Measurements from ENCODE around the gene CD1D. TPM values are rescaled to one million over a fixed set of nuclear protein-coding genes. Genes with fewer than 3 reads are reported as not detected.
"Not testable (repeated sequence)": the region's sequence is repeated elsewhere in the genome, so short reads cannot be mapped to it uniquely, and the experiment has no call there.

CD1D gene
- total RNA-seq, 6 experiments from 2014 or later = 5.4 to 8.9 (median 7.1) TPM

DNA sequence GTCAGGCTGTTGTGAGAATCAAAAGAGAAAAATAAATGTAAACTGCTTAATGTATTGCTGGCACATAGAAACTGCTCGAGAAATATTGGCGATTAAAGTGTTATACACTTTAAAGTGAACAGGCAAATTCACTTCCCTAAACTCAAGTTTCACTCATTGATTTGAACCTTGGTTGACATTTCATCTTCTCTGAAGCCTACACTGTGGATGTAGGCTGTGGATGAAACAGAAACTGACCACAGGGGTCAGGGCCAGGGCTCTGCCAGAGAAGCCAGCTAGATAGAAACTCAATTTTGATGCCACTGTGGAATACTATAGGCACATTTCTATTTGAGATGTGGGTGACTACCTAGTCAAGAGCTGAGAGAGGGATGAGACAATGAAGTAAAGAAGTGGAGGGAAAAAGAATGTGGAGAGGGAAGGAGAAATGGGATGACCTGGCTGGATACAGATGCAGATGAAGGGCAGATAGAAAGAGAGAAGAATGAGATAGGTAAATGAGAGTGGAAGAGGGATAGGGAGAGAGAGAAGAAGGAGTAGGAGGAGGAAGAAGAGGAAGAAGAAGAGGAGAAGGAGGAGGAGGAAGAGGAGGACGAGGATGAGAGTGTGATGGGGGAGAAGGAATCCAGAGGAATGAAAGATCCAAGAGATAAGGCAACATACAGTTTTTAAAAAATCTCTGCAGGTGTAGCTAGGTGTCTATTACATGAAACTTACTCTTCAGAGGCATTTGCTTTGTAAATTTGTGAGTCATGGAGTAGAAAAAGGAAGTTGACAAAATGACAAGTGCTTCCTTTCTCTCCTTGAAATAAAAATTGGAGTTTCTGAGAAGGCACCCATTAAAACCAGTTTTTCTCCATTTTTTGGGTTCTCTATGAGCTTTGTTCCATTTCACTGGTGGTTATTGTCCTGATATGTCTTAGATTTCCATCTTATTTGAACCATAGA is 17.4 kb upstream of the CD1D start:
- intact Hi-C loops (cut with DNase I) = no loop called here
- ATAC-seq (peak in 2 of 4 donors; percentile 35 to 61), DNase-seq (no peak)
- Histone ChIP-seq H3K9me3 (no peaks in the 10 kb centered on the region), H3K36me3 (no peaks in the 10 kb centered on the region), H3K27me3 (no peaks in the 10 kb centered on the region), H3K27ac (no peak overlapping the region), H3K4me3 (no peak overlapping the region), H3K4me1 (no peaks in the 10 kb centered on the region)
- 46% methylated on average over 3 of the region's 3 CpGs for WGBS (ENCODE audit: insufficient coverage, low coverage, low lambda C conversion rate, missing lambda C conversion rate)
- no peak for TF ChIP-seq POLR2A (IDR thresholded peaks at IDR 0.05)
- TF ChIP-seq, protein P1, sequence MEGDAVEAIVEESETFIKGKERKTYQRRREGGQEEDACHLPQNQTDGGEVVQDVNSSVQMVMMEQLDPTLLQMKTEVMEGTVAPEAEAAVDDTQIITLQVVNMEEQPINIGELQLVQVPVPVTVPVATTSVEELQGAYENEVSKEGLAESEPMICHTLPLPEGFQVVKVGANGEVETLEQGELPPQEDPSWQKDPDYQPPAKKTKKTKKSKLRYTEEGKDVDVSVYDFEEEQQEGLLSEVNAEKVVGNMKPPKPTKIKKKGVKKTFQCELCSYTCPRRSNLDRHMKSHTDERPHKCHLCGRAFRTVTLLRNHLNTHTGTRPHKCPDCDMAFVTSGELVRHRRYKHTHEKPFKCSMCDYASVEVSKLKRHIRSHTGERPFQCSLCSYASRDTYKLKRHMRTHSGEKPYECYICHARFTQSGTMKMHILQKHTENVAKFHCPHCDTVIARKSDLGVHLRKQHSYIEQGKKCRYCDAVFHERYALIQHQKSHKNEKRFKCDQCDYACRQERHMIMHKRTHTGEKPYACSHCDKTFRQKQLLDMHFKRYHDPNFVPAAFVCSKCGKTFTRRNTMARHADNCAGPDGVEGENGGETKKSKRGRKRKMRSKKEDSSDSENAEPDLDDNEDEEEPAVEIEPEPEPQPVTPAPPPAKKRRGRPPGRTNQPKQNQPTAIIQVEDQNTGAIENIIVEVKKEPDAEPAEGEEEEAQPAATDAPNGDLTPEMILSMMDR (IDR thresholded peaks at IDR 0.05) = no peak

DNA sequence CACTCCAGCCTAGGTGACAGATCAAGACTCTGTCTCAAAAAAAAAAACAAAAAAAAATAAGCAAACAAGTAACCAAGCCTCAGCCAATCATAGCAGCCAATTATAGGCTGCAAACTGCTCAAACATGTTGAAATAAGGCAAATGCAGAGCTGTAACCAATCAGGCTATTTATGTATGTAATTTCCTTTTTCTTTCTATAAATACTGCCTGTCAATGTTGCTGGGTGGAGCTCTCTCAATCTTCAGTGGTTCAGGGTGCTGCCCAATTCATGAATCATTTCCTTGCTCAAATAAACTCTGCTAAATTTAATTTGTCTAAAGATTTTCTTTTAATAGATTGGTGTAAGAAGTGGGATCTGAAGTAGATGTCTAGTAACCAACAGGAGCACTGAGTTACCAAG is 11.6 kb upstream of the CD1D start:
- intact Hi-C loops (cut with DNase I) = no loop called here
- Histone ChIP-seq H3K36me3 (no peaks in the 10 kb centered on the region), H3K4me3 (no peak overlapping the region), H3K27ac (no peak overlapping the region), H3K9me3 (no peaks in the 10 kb centered on the region), H3K4me1 (no peaks in the 10 kb centered on the region), H3K27me3 (no peaks in the 10 kb centered on the region)
- TF ChIP-seq POLR2A (IDR thresholded peaks at IDR 0.05) = no peak
- TF ChIP-seq, protein P1 (IDR thresholded peaks at IDR 0.05) = no peak
- DNase-seq (no peak), ATAC-seq (no peak)

DNA sequence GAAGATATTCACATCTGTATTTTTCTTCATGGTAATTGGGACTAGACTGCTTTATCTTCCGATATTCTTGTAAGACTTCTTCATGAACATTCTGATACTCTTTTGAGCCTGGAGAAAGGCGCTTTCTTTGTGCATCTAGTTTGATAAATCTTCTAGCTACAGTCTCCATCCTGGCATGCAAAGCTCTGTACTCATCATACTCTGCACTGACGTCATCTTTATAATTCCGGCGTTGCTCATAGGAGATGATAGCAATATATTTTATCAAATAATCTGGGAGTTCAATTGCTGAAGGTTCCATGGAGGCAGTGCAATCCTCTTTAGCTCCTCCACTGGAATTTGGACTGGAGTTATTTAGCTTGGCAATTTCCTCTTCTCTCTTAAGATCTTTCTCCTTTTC is 4.8 kb upstream of the CD1D start:
- H3K36me3 ChIP-seq; H3K27ac ChIP-seq; ATAC-seq; H3K4me3 ChIP-seq; H3K27me3 ChIP-seq; DNase-seq; intact Hi-C loops (cut with DNase I); H3K9me3 ChIP-seq: not testable (repeated sequence)
- WGBS (ENCODE audit: insufficient coverage, low coverage, low lambda C conversion rate, missing lambda C conversion rate) = 82% methylated on average over 5 of the region's 5 CpGs
- peaks cover 0 to 21% (median 7%) of the 10 kb centered on the region in 4 donors for H3K4me1 ChIP-seq

DNA sequence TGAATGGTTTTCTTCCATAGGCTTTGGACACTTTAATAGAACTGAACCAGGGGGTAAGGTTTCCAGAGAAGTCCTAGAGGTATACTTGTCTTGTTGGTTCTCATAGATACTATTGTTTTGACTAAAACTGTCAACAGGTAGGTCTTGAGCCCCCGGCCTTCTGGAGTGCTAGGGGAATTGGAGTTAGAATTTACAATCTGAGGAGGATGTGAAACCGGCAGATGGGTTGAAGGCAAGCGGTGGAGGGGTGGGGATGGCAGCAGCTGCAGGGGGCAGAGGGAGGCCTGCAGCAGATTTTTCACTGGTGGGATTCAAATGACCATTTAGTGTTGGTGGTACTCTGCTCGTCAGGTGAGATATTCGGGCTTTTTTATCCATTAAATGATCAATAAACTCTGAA is 4.3 kb upstream of the CD1D start:
- DNase-seq (no peak), ATAC-seq (no peak)
- Histone ChIP-seq H3K27me3 (no peaks in the 10 kb centered on the region), H3K27ac (no peak overlapping the region), H3K9me3 (no peaks in the 10 kb centered on the region), H3K4me1 (peaks cover 0 to 21% (median 7%) of the 10 kb centered on the region in 4 donors), H3K4me3 (no peak overlapping the region), H3K36me3 (no peaks in the 10 kb centered on the region)
- WGBS (ENCODE audit: insufficient coverage, low coverage, low lambda C conversion rate, missing lambda C conversion rate) = 67% methylated on average over 5 of the region's 5 CpGs
- no peak for TF ChIP-seq POLR2A (IDR thresholded peaks at IDR 0.05)
- TF ChIP-seq, protein P1 (IDR thresholded peaks at IDR 0.05) = no peak
- intact Hi-C loops (cut with DNase I) = no loop called here

DNA sequence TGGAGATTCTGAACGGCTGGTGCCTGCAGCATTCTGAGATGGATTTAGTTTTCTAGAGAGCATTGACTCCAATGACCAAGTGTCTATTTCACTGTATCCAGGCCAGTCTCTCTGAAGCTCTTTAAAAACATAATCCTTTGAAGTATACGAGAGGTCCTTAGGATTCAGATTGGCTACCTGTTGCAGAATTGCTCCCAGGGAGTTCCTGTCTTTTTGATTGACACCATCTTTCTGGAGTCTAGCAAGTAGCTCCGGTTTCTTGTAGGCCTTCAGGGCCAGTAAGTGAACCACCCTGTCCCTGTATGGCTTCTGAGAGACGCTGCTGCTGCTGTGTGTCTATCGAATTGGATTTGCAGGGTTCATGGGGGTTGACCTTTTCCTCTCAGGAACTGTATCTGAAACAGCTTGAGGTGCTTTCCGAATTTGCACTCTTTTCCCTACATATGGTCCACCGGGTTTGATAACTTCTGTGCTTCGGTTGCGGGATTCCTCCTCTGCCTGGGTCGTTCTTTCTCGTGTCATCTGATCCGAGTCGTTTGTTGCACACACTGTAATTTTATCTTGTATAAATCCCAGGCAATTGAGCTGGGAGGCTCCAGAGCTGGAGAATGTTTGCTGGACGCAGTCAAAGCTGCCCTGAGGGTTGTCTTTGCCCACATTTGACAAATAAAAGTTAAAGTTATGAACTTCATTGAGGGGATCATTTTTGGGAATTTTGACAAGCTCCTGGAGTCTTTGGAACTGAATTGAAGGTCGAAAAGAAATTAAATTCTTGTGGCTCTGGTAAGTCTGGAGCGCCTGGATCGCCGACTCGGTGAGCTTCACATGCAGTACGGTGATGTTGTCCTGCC is 3.6 kb upstream of the CD1D start:
- Histone ChIP-seq H3K4me3 (peak overlapping the region; percentile 33 to 52 (median 47)), H3K27ac (peak overlapping the region in 1 of 3 donors; percentile 33), H3K4me1 (peaks cover 0 to 21% (median 7%) of the 10 kb centered on the region in 4 donors)
- intact Hi-C loops (cut with DNase I); H3K27me3 ChIP-seq; H3K36me3 ChIP-seq; H3K9me3 ChIP-seq; DNase-seq: not testable (repeated sequence)
- ATAC-seq = peak in 2 of 4 donors; percentile 1
- WGBS (ENCODE audit: insufficient coverage, low coverage, low lambda C conversion rate, missing lambda C conversion rate) = 55% methylated on average over 18 of the region's 20 CpGs

Measured in right lobe of liver (tissue), 6 donors.